Measurements from ENCODE around the gene ZFP62. TPM values are rescaled to one million over a fixed set of nuclear protein-coding genes. Genes with fewer than 3 reads are reported as not detected.

ZFP62 gene
- total and polyA plus RNA-seq, 2 of the 8 experiments (the other 6 are each of a cell fraction or from before 2014, with no cell fraction given), result 9.3 to 38.5 TPM

DNA sequence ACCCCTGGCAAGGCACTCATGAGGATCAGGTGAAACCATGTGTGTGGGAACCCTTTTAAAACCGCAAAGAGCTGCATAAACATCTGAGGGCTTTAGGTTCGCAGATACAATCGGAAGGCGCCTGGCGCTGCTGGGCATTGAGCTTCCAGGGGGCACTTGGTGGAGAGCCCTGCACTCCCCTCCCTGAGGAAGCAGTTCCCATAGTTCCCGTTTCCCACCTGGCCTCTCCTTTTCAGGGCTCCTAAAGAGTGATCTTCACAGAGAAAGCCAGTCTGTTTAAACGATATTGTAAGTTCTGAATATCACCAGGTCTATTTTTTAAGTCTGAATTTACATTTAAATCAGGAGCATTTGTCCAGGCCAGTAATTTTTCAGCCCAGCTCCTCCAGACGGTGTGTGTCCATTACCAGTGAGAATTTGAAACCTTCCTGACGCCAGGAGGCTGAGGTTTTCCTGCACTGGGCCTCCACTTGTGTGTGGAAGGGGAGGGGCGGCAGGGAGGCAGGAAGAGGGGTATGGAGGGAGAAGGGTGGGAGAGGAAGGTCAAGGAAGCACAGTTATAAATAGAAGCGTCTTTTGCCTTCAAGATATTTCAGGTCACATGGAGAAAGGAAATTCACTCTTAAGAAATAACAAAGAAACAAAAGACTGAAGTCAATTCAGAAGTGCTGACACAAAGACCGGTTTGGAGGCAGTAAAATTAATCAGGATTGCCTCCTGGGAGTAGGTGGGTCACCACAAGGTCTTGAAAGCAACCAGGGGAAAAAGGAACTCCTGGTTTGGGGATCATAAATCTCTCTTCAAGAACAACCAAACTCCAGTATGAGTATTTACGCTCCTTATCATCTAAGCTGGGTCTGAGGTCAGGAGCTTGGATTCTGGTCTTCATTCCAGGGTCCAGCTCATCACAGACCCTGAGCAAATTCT is 44.2 kb downstream of the ZFP62 start (continued):
- no peak for TF ChIP-seq RNF2 (IDR thresholded peaks at IDR 0.05; ENCODE audit: borderline replicate concordance, low read depth, low read length, missing control alignments, poor library complexity, severe bottlenecking)
- TF ChIP-seq RAD21 (IDR thresholded peaks at IDR 0.05 in 1 of 2, conservative IDR thresholded peaks at IDR 0.05 in 1 of 2; ENCODE audit: low read depth in 2 of 2, low read length in 2 of 2), result no peak
- TF ChIP-seq ASH2L (IDR thresholded peaks at IDR 0.05; ENCODE audit: low read length), result no peak

All from H1 (cell line).